ENCODE measurements around the gene UPK3A. TPM values are rescaled to one million over a fixed set of nuclear protein-coding genes. Genes with fewer than 3 reads are reported as not detected.

UPK3A gene
- total and polyA plus RNA-seq, 2 of the 8 experiments (the other 6 are each of a cell fraction or from before 2014, with no cell fraction given): 0.35 to 1.7 TPM

- no peak for TF ChIP-seq CBX5 (IDR thresholded peaks at IDR 0.05; ENCODE audit: low read depth, low read length)
- TF ChIP-seq MAX (IDR thresholded peaks at IDR 0.05): peak; percentile 37; the same call in 1 of the 2 replicates
Observed at GRCh38 chr22:45285263-45286058, 712 bp downstream of the UPK3A start (continued).
